Measurements from ENCODE around the gene MAFF.

DNA sequence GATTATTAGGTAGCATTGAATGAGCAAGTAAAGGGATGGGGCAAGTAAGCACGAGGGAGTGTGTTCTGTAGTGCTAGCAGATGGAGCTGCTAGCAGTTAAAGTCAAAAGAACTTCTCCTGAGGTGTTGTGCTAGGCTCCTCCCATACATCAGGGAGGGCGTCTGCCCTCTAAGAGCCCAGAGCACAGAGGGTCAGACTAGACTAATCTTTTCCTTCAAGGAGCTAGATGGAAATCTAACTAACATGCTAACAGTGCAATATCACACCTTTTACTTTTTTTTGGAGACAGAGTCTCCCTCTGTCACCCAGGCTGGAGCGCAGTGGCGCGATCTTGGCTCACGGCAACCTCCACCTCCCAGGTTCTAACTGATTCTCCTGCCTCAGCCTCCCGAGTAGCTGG is 17.0 kb upstream of the MAFF start:
- TF ChIP-seq CTCF (IDR thresholded peaks at IDR 0.05) (no peak), POLR2AphosphoS5 (IDR thresholded peaks at IDR 0.05) (no peak), POLR2A (IDR thresholded peaks at IDR 0.05) (no peak)
